PC-3 (cell line): ENCODE results near the gene KCNH6. TPM values are rescaled to one million over a fixed set of nuclear protein-coding genes. Genes with fewer than 3 reads are reported as not detected.

ENCODE experiments used
- ATAC-seq: fragments of 200-7000 bp; cut with Tn5 transposase; 2 replicates; pipeline ENCODE4 v1.9.1; 2020; ENCODE audit warnings: mild to moderate bottlenecking, moderate library complexity
- BruUV-seq: library from RNA; stranded (reverse); fragments of 400-500 nt; replicated peaks from 2 replicates; lab custom pipeline; 2021; lab: Mats Ljungman, UMichigan
- CTCF ChIA-PET: fragments of 300-600 bp; sonication (Branson Sonifier 250); formaldehyde crosslinking; loops from one replicate; lab custom pipeline; 2022; ENCODE audit warnings: antibody characterized with exemption; lab: Charles Lee
- POLR2A ChIA-PET: fragments of 300-600 bp; sonication (Branson Sonifier 250); formaldehyde crosslinking; loops from one replicate; lab custom pipeline; 2022; ENCODE audit warnings: antibody characterized with exemption; ENCODE audit not compliant: unreplicated experiment; lab: Charles Lee
- DNase-seq: peaks from one replicate; pipeline ENCODE4 v3.0.0-alpha.2; 2015
- H2AFZ ChIP-seq: fragments of 300-600 bp; sonication (generic); 2 replicates; pipeline ENCODE4 v1.6.0; 2016; ENCODE audit warnings: antibody characterized with exemption, low read length
- H3F3A ChIP-seq: fragments of 300-600 bp; sonication (generic); one replicate; pipeline ENCODE4 v1.6.0; 2017; ENCODE audit warnings: antibody characterized with exemption, low read length, control low read depth, mild to moderate bottlenecking; ENCODE audit not compliant: unreplicated experiment
- H3K27ac ChIP-seq: fragments of 300-600 bp; sonication (generic); 2 replicates; pipeline ENCODE4 v1.5.1; 2016; ENCODE audit warnings: mild to moderate bottlenecking, low read length
- H3K27me3 ChIP-seq: fragments of 300-600 bp; sonication (generic); 2 replicates; pipeline ENCODE4 v1.6.1; 2016; ENCODE audit warnings: low read length, mixed read lengths
- H3K36me3 ChIP-seq: fragments of 300-600 bp; sonication (generic); 2 replicates; pipeline ENCODE4 v1.6.1; 2016; ENCODE audit warnings: low read depth, mixed run types, low read length, mixed read lengths
- H3K4me1 ChIP-seq: fragments of 300-600 bp; sonication (generic); 2 replicates; pipeline ENCODE4 v1.5.1; 2016; ENCODE audit warnings: low read length; ENCODE audit not compliant: insufficient read depth
- H3K4me2 ChIP-seq: fragments of 300-600 bp; sonication (generic); 2 replicates; pipeline ENCODE4 v1.6.0; 2016; ENCODE audit warnings: low read length
- H3K4me3 ChIP-seq: fragments of 300-600 bp; sonication (generic); 2 replicates; pipeline ENCODE4 v1.5.1; 2016; ENCODE audit warnings: mild to moderate bottlenecking, low read length, mixed read lengths
- H3K79me2 ChIP-seq: fragments of 300-600 bp; sonication (generic); 2 replicates; pipeline ENCODE4 v1.6.1; 2017; ENCODE audit warnings: low read length, mixed read lengths
- H3K9ac ChIP-seq: fragments of 300-600 bp; sonication (generic); 2 replicates; pipeline ENCODE4 v1.6.0; 2016; ENCODE audit warnings: mild to moderate bottlenecking, low read length
- H3K9me2 ChIP-seq: fragments of 300-600 bp; sonication (generic); replicated peaks from 2 replicates; pipeline ENCODE4 v1.6.1; 2016; ENCODE audit warnings: mixed run types, low read length, mixed read lengths
- H3K9me3 ChIP-seq: fragments of 300-600 bp; sonication (generic); 2 replicates; pipeline ENCODE4 v1.6.1; 2016; ENCODE audit warnings: low read length, mixed read lengths
- H4K20me1 ChIP-seq: fragments of 300-600 bp; sonication (generic); 2 replicates; pipeline ENCODE4 v1.6.1; 2016; ENCODE audit warnings: low read length, mixed read lengths
- CTCF ChIP-seq: fragments of 300-600 bp; sonication (generic); conservative IDR thresholded peaks from 2 replicates; pipeline ENCODE4 v1.5.1; 2017; ENCODE audit warnings: antibody characterized with exemption, low read depth, mild to moderate bottlenecking, low read length
- EZH2 ChIP-seq: fragments of 300-600 bp; sonication (generic); IDR thresholded peaks from one replicate; pipeline ENCODE4 v1.6.1; 2017; ENCODE audit warnings: antibody characterized with exemption, mild to moderate bottlenecking, low read length; ENCODE audit not compliant: unreplicated experiment
- EZH2phosphoT487 ChIP-seq: fragments of 300-600 bp; sonication (generic); IDR thresholded peaks from 2 replicates; pipeline ENCODE4 v1.6.1; 2018; ENCODE audit warnings: mild to moderate bottlenecking, antibody characterized with exemption, low read length, borderline replicate concordance
- intact Hi-C: fragments of 100-400 bp; cut with micrococcal nuclease; formaldehyde crosslinking; loops from 2 replicates; pipeline ENCODE4 v1.9.0; 2023
- total RNA-seq: library from RNA; depleted of rRNA; stranded (reverse); fragments of >200 nt; gene quantifications from 2 replicates; pipeline ENCODE4 v1.2.3, GENCODE V29; 2014

The KCNH6 gene
- total RNA-seq, 1 experiment from 2014 or later, result not detected

GRCh38 chr17:63542942-63543821 is 20.0 kb downstream of the KCNH6 start:
- peak overlapping the region; percentile 19; the same call in 1 of the 2 replicates for H2AFZ ChIP-seq
- CTCF ChIA-PET, result no interaction called here
- DNase-seq, result no peak
- no peak overlapping the region for H3K9ac ChIP-seq
- peak overlapping the region; percentile 27; the same call in 1 of the 2 replicates for H3K4me2 ChIP-seq
- no peaks in the 10 kb centered on the region for H3K36me3 ChIP-seq
- H3K9me2 ChIP-seq, result no peaks in the 10 kb centered on the region
- H3F3A ChIP-seq, result no peaks in the 10 kb centered on the region
- no peaks in the 10 kb centered on the region for H3K4me1 ChIP-seq
- no peaks in the 10 kb centered on the region for H4K20me1 ChIP-seq
- ATAC-seq, result peak; percentile 45
- TF ChIP-seq EZH2phosphoT487 (no peak), CTCF (no peak), EZH2 (no peak)
- intact Hi-C loops, result no loop called here
- H3K27me3 ChIP-seq, result no peaks in the 10 kb centered on the region; the same call in 1 of the 2 replicates
- H3K79me2 ChIP-seq, result no peaks in the 10 kb centered on the region
- H3K9me3 ChIP-seq, result no peaks in the 10 kb centered on the region
- no peak overlapping the region for H3K27ac ChIP-seq
- BruUV-seq, result no TSS peak
- H3K4me3 ChIP-seq, result no peak overlapping the region
- POLR2A ChIA-PET, result no interaction called here

GRCh38 chr17:63543822-63544420 is 20.8 kb downstream of the KCNH6 start:
- Histone ChIP-seq H3K4me3 (no peak overlapping the region), H3F3A (no peaks in the 10 kb centered on the region), H3K9me2 (no peaks in the 10 kb centered on the region), H2AFZ (no peak overlapping the region), H3K27me3 (no peaks in the 10 kb centered on the region), H4K20me1 (no peaks in the 10 kb centered on the region), H3K4me1 (no peaks in the 10 kb centered on the region), H3K4me2 (no peak overlapping the region), H3K9ac (no peak overlapping the region), H3K79me2 (0 out of 2 replicates have a peak, but pooled peaks cover under 1% of the 10 kb centered on the region), H3K9me3 (no peaks in the 10 kb centered on the region), H3K36me3 (no peaks in the 10 kb centered on the region), H3K27ac (no peak overlapping the region)
- intact Hi-C loops, result no loop called here
- DNase-seq, result no peak
- BruUV-seq, result no TSS peak
- ATAC-seq, result no peak
- no peak for TF ChIP-seq EZH2
- TF ChIP-seq EZH2phosphoT487, result no peak
- no peak for TF ChIP-seq CTCF
- ChIA-PET POLR2A (no interaction called here), CTCF (no interaction called here)
